ENCODE data around the gene NECTIN1. TPM values are rescaled to one million over a fixed set of nuclear protein-coding genes. Genes with fewer than 3 reads are reported as not detected.

The NECTIN1 gene
- total and polyA plus RNA-seq, 2 donors (not counting 3 experiments of a cell fraction or from before 2014, with no cell fraction given) = 10.8 to 23.6 TPM

- BruUV-seq (replicated peaks) = no TSS peak
- no peak for DNase-seq (ENCODE audit: low read depth, low spot score)
- Histone ChIP-seq H2AFZ (ENCODE audit: low read depth, low read length) (no peak overlapping the region), H3K36me3 (ENCODE audit: control insufficient read depth in 2 of 2, extremely low read depth in 1 of 2, insufficient read depth in 2 of 2, low read length in 2 of 2) (no peaks in the 10 kb centered on the region), H3K79me2 (ENCODE audit: control insufficient read depth, insufficient read depth, low read length) (no peaks in the 10 kb centered on the region), H4K20me1 (replicated peaks; ENCODE audit: control insufficient read depth, extremely low read depth, insufficient read depth, low read length) (no peaks in the 10 kb centered on the region), H3K27ac (ENCODE audit: insufficient read depth, low read depth, low read length) (no peak overlapping the region), H3K4me1 (ENCODE audit: control insufficient read depth, extremely low read depth, insufficient read depth, low read length) (no peaks in the 10 kb centered on the region), H3K9me1 (replicated peaks; ENCODE audit: control insufficient read depth, extremely low read depth, insufficient read depth, low read length) (no peaks in the 10 kb centered on the region), H3K9me3 (replicated peaks; ENCODE audit: control insufficient read depth, insufficient read depth, low read length) (no peaks in the 10 kb centered on the region), H3K4me3 (replicated peaks in 1 of 3; ENCODE audit: insufficient read depth in 1 of 3, low read depth in 1 of 3, low read length in 3 of 3) (no peak overlapping the region), H3K4me2 (ENCODE audit: insufficient read depth, low read length) (no peak overlapping the region), H3K9ac (replicated peaks; ENCODE audit: extremely low read depth, insufficient read depth, low read length) (no peak overlapping the region), H3K27me3 (ENCODE audit: control insufficient read depth in 2 of 2, insufficient read depth in 2 of 2, low read length in 2 of 2) (no peaks in the 10 kb centered on the region)
- TF ChIP-seq EZH2 (IDR thresholded peaks at IDR 0.05; ENCODE audit: borderline replicate concordance, low read depth, low read length, severe bottlenecking) = no peak
- TF ChIP-seq CTCF (IDR thresholded peaks at IDR 0.05; ENCODE audit: extremely low read depth in 1 of 2, insufficient read depth in 1 of 2, low read depth in 1 of 2, low read length in 2 of 2) = no peak
- TF ChIP-seq POLR2A (IDR thresholded peaks at IDR 0.05; ENCODE audit: low read depth, low read length) = no peak
- TF ChIP-seq GATA2 (IDR thresholded peaks at IDR 0.05; ENCODE audit: insufficient read depth, insufficient read length, low read depth, low read length) = no peak
- TF ChIP-seq MAX (IDR thresholded peaks at IDR 0.05; ENCODE audit: insufficient read depth, insufficient read length) = no peak
- no peak for TF ChIP-seq JUN (IDR thresholded peaks at IDR 0.05; ENCODE audit: borderline replicate concordance, insufficient read depth, insufficient read length, low read depth)
- no peak for TF ChIP-seq FOS (IDR thresholded peaks at IDR 0.05; ENCODE audit: borderline replicate concordance, insufficient read depth, low read length)
- TF ChIP-seq MYC (IDR thresholded peaks at IDR 0.05; ENCODE audit: low read depth, low read length) = no peak
- no peak for TF ChIP-seq POLR2AphosphoS5 (IDR thresholded peaks at IDR 0.05; ENCODE audit: insufficient read depth, low read depth, low read length)
- intact Hi-C loops (cut with micrococcal nuclease) (no loop called here), dilution Hi-C loops (cut with MboI; ENCODE audit: extremely low pct_ligation_motif_present, low sequenced_read_pairs) (no loop called here)
- ChIA-PET POLR2A (no interaction called here), CTCF (interaction anchor here (1.5 kb wide), 1 partner anchor 12 kb away, joined by 7 read pairs; no protein-coding TSS in a partner anchor)
- FAIRE-seq = no peak
Measured at GRCh38 chr11:119706029-119706428, 23.0 kb downstream of the NECTIN1 start.

Data from endothelial cell of umbilical vein (primary cell).